Activated naive CD4-positive, alpha-beta T cell treated with Interleukin-2 at 50 U/mL for 16 hours (primary cell): Measurements from ENCODE around the gene MAST4.

Source experiments
- DNase-seq: peaks from one replicate; pipeline ENCODE4 v3.0.0-alpha.2; 2020

The MAST4 gene

GRCh38 chr5:66882606-66883227 lies 286.5 kb downstream of the MAST4 start:
- DNase-seq: no peak

- no peak for DNase-seq
Measured at GRCh38 chr5:66884564-66885243, 288.5 kb downstream of the MAST4 start.

GRCh38 chr5:66886941-66887340 lies 290.7 kb downstream of the MAST4 start:
- DNase-seq: no peak

- no peak for DNase-seq
Measured at GRCh38 chr5:66888613-66889012, 292.4 kb downstream of the MAST4 start.

- no peak for DNase-seq
Measured at GRCh38 chr5:66889056-66889455, 292.9 kb downstream of the MAST4 start.

- DNase-seq: no peak
Measured at GRCh38 chr5:66889524-66889923, 293.3 kb downstream of the MAST4 start.

GRCh38 chr5:66891184-66891925 lies 295.2 kb downstream of the MAST4 start:
- DNase-seq: no peak

GRCh38 chr5:66892716-66893115 lies 296.5 kb downstream of the MAST4 start:
- no peak for DNase-seq

GRCh38 chr5:66894480-66895240 lies 298.5 kb downstream of the MAST4 start:
- DNase-seq: no peak

GRCh38 chr5:66896171-66896570 lies 300.0 kb downstream of the MAST4 start:
- DNase-seq: no peak

GRCh38 chr5:66897356-66897755 lies 301.2 kb downstream of the MAST4 start:
- DNase-seq: no peak

- DNase-seq: no peak
Measured at GRCh38 chr5:66898241-66898995, 302.2 kb downstream of the MAST4 start.

- DNase-seq: no peak
Measured at GRCh38 chr5:66903218-66903617, 307.0 kb downstream of the MAST4 start.

GRCh38 chr5:66903709-66904108 lies 307.5 kb downstream of the MAST4 start:
- DNase-seq: no peak

GRCh38 chr5:66904189-66904588 lies 308.0 kb downstream of the MAST4 start:
- DNase-seq: no peak

- DNase-seq: no peak
Measured at GRCh38 chr5:66906021-66906420, 309.8 kb downstream of the MAST4 start.

GRCh38 chr5:66908230-66908629 lies 312.0 kb downstream of the MAST4 start:
- DNase-seq: no peak

GRCh38 chr5:66909364-66909763 lies 313.2 kb downstream of the MAST4 start:
- no peak for DNase-seq

- DNase-seq: no peak
Measured at GRCh38 chr5:66912787-66913186, 316.6 kb downstream of the MAST4 start.

- DNase-seq: no peak
Measured at GRCh38 chr5:66915531-66915930, 319.3 kb downstream of the MAST4 start.

- no peak for DNase-seq
Measured at GRCh38 chr5:66922881-66923280, 326.7 kb downstream of the MAST4 start.

GRCh38 chr5:66923457-66923856 lies 327.3 kb downstream of the MAST4 start:
- DNase-seq: no peak

- no peak for DNase-seq
Measured at GRCh38 chr5:66923922-66924321, 327.7 kb downstream of the MAST4 start.
